ENCODE data around the gene SPIRE1. TPM values are rescaled to one million over a fixed set of nuclear protein-coding genes. Genes with fewer than 3 reads are reported as not detected.

Gene SPIRE1
- total RNA-seq, 1 donor from 2014 or later: 47.0 TPM

GRCh38 chr18:12656938-12657683 lies 796 bp downstream of the SPIRE1 start:
- H3K4me1 Mint-ChIP-seq (ENCODE audit: unreplicated experiment): peaks cover 52% of the 10 kb centered on the region
- peak overlapping the region; percentile 85 for H3K4me3 Mint-ChIP-seq (ENCODE audit: unreplicated experiment)
- H3K27ac Mint-ChIP-seq (ENCODE audit: unreplicated experiment): peak overlapping the region; percentile 88

GRCh38 chr18:12656605-12656937 lies 1.3 kb downstream of the SPIRE1 start:
- TF ChIP-seq CTCF (IDR thresholded peaks at IDR 0.05): no peak
- no peak for DNase-seq (ENCODE audit: extremely low spot score, unreplicated experiment)

More at GRCh38 chr18:12656938-12657683, 796 bp downstream of the SPIRE1 start:
- Mint-ChIP-seq H3K27me3 (ENCODE audit: unreplicated experiment) (no peaks in the 10 kb centered on the region), H3K36me3 (ENCODE audit: unreplicated experiment) (peaks cover 3% of the 10 kb centered on the region), H3K9me3 (ENCODE audit: unreplicated experiment) (no peaks in the 10 kb centered on the region)
- no peak for TF ChIP-seq CTCF (IDR thresholded peaks at IDR 0.05)
- no peak for DNase-seq (ENCODE audit: extremely low spot score, unreplicated experiment)

GRCh38 chr18:12654971-12655370 lies 2.9 kb downstream of the SPIRE1 start:
- no peak for DNase-seq (ENCODE audit: extremely low spot score, unreplicated experiment)
- Mint-ChIP-seq H3K27me3 (ENCODE audit: unreplicated experiment) (no peaks in the 10 kb centered on the region), H3K4me1 (ENCODE audit: unreplicated experiment) (peaks cover 64% of the 10 kb centered on the region), H3K27ac (ENCODE audit: unreplicated experiment) (peak overlapping the region; percentile 88), H3K36me3 (ENCODE audit: unreplicated experiment) (no peaks in the 10 kb centered on the region), H3K4me3 (ENCODE audit: unreplicated experiment) (peak overlapping the region; percentile 85), H3K9me3 (ENCODE audit: unreplicated experiment) (no peaks in the 10 kb centered on the region)
- TF ChIP-seq CTCF (IDR thresholded peaks at IDR 0.05): no peak

More at GRCh38 chr18:12656605-12656937, 1.3 kb downstream of the SPIRE1 start:
- H3K9me3 Mint-ChIP-seq (ENCODE audit: unreplicated experiment): no peaks in the 10 kb centered on the region
- H3K4me1 Mint-ChIP-seq (ENCODE audit: unreplicated experiment): peaks cover 57% of the 10 kb centered on the region
- peak overlapping the region; percentile 88 for H3K27ac Mint-ChIP-seq (ENCODE audit: unreplicated experiment)
- H3K36me3 Mint-ChIP-seq (ENCODE audit: unreplicated experiment): no peaks in the 10 kb centered on the region
- peak overlapping the region; percentile 85 for H3K4me3 Mint-ChIP-seq (ENCODE audit: unreplicated experiment)
- no peaks in the 10 kb centered on the region for H3K27me3 Mint-ChIP-seq (ENCODE audit: unreplicated experiment)

- H3K4me1 Mint-ChIP-seq (ENCODE audit: unreplicated experiment): peaks cover 61% of the 10 kb centered on the region
- peaks cover 3% of the 10 kb centered on the region for H3K36me3 Mint-ChIP-seq (ENCODE audit: unreplicated experiment)
- peak overlapping the region; percentile 11 for H3K4me3 Mint-ChIP-seq (ENCODE audit: unreplicated experiment)
- H3K27ac Mint-ChIP-seq (ENCODE audit: unreplicated experiment): peak overlapping the region; percentile 77
- no peaks in the 10 kb centered on the region for H3K9me3 Mint-ChIP-seq (ENCODE audit: unreplicated experiment)
- no peaks in the 10 kb centered on the region for H3K27me3 Mint-ChIP-seq (ENCODE audit: unreplicated experiment)
- no peak for DNase-seq (ENCODE audit: extremely low spot score, unreplicated experiment)
- no peak for TF ChIP-seq CTCF (IDR thresholded peaks at IDR 0.05)
Observed at GRCh38 chr18:12652861-12653401, 5.0 kb downstream of the SPIRE1 start.

- H3K27me3 Mint-ChIP-seq (ENCODE audit: unreplicated experiment): no peaks in the 10 kb centered on the region
- peaks cover 59% of the 10 kb centered on the region for H3K4me1 Mint-ChIP-seq (ENCODE audit: unreplicated experiment)
- no peaks in the 10 kb centered on the region for H3K9me3 Mint-ChIP-seq (ENCODE audit: unreplicated experiment)
- peak overlapping the region; percentile 77 for H3K27ac Mint-ChIP-seq (ENCODE audit: unreplicated experiment)
- no peak for DNase-seq (ENCODE audit: extremely low spot score, unreplicated experiment)
- no peak for TF ChIP-seq CTCF (IDR thresholded peaks at IDR 0.05)
- peaks cover 3% of the 10 kb centered on the region for H3K36me3 Mint-ChIP-seq (ENCODE audit: unreplicated experiment)
- H3K4me3 Mint-ChIP-seq (ENCODE audit: unreplicated experiment): peak overlapping the region; percentile 16
Observed at GRCh38 chr18:12651651-12652050, 6.3 kb downstream of the SPIRE1 start.

Measured in osteocyte (in vitro differentiated cells).